Nephron (organoid): ENCODE data around the gene BORCS5.

Experiments
- H3K27ac Mint-ChIP-seq, 3 experiments: 2 replicates each; pipeline ENCODE4 v1.8.0; 2020; ENCODE audit warnings: mixed read lengths in 3 of 3, mild to moderate bottlenecking in 2 of 3, moderate library complexity in 1 of 3
- H3K27me3 Mint-ChIP-seq: 2 replicates; pipeline ENCODE4 v1.8.0; 2021; ENCODE audit warnings: low read depth, mild to moderate bottlenecking, moderate library complexity, mixed read lengths
- H3K36me3 Mint-ChIP-seq: 2 replicates; pipeline ENCODE4 v1.8.0; 2020; ENCODE audit warnings: low read depth, mixed read lengths
- H3K4me1 Mint-ChIP-seq: 2 replicates; pipeline ENCODE4 v1.8.0; 2020; ENCODE audit warnings: mixed read lengths
- H3K4me3 Mint-ChIP-seq, 3 experiments: 2 replicates each; pipeline ENCODE4 v1.8.0; 2020; ENCODE audit warnings: mild to moderate bottlenecking in 3 of 3, mixed read lengths in 3 of 3, moderate library complexity in 2 of 3
- H3K9me3 Mint-ChIP-seq: 2 replicates; pipeline ENCODE4 v1.8.0; 2020; ENCODE audit warnings: mixed read lengths
- TF ChIP-seq, protein P1 (sequence below), 3 experiments: fragments of 200-600 bp; sonication (generic); IDR thresholded peaks; one replicate each; pipeline ENCODE4 v1.5.0; 2021; ENCODE audit warnings: antibody characterized with exemption in 3 of 3; ENCODE audit not compliant: unreplicated experiment in 3 of 3

Gene BORCS5

GRCh38 chr12:12379831-12380730 is 23.2 kb downstream of the BORCS5 start:
- TF ChIP-seq, protein P1, sequence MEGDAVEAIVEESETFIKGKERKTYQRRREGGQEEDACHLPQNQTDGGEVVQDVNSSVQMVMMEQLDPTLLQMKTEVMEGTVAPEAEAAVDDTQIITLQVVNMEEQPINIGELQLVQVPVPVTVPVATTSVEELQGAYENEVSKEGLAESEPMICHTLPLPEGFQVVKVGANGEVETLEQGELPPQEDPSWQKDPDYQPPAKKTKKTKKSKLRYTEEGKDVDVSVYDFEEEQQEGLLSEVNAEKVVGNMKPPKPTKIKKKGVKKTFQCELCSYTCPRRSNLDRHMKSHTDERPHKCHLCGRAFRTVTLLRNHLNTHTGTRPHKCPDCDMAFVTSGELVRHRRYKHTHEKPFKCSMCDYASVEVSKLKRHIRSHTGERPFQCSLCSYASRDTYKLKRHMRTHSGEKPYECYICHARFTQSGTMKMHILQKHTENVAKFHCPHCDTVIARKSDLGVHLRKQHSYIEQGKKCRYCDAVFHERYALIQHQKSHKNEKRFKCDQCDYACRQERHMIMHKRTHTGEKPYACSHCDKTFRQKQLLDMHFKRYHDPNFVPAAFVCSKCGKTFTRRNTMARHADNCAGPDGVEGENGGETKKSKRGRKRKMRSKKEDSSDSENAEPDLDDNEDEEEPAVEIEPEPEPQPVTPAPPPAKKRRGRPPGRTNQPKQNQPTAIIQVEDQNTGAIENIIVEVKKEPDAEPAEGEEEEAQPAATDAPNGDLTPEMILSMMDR (IDR thresholded peaks at IDR 0.05; ENCODE audit: unreplicated experiment in 3 of 3) = no peak
- Mint-ChIP-seq H3K9me3 (no peaks in the 10 kb centered on the region), H3K27me3 (no peaks in the 10 kb centered on the region), H3K4me3 (no peak overlapping the region), H3K4me1 (peaks cover 13% of the 10 kb centered on the region), H3K36me3 (peaks cover 23% of the 10 kb centered on the region), H3K27ac (peak overlapping the region in 2 of 3 experiments; percentile 3 to 24)

DNA sequence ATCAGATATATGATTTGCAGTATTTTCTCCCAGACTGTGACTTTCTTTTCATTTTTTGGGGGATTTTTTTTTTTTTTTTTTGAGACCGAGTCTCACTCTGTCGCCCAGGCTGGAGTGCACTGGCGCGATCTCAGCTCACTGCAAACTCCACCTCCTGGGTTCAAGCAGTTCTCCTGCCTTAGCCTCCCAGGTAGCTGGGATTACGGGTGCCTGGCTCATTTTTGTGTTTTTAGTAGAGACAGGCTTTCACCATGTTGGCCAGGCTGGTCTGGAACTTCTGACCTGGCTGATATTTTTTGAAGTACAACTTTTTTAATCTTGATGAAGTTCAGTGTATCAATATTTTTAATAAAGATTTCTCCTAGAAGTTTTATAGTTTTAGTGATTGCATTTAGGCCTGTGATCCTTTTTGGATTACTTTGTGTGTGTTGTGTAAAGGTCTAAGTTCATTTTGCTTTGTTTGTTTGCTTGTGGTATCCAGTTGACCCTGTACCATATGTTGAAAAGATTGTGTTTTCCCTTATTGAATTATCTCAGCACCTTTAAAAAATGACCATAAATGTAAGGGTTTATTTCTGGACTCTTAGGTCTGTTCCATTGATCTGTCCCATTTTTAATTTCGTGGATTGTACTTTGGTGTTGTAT is 24.2 kb downstream of the BORCS5 start:
- Mint-ChIP-seq H3K9me3 (no peaks in the 10 kb centered on the region), H3K27me3 (no peaks in the 10 kb centered on the region), H3K36me3 (peaks cover 23% of the 10 kb centered on the region), H3K4me1 (peaks cover 15% of the 10 kb centered on the region), H3K4me3 (no peak overlapping the region), H3K27ac (no peak overlapping the region)
- TF ChIP-seq, protein P1 (IDR thresholded peaks at IDR 0.05; ENCODE audit: unreplicated experiment in 3 of 3) = no peak

GRCh38 chr12:12381982-12382381 is 25.1 kb downstream of the BORCS5 start:
- no peak overlapping the region for H3K4me3 Mint-ChIP-seq
- peaks cover 15% of the 10 kb centered on the region for H3K4me1 Mint-ChIP-seq
- no peaks in the 10 kb centered on the region for H3K9me3 Mint-ChIP-seq
- peaks cover 23% of the 10 kb centered on the region for H3K36me3 Mint-ChIP-seq
- TF ChIP-seq, protein P1 (IDR thresholded peaks at IDR 0.05; ENCODE audit: unreplicated experiment in 3 of 3) = no peak
- H3K27ac Mint-ChIP-seq = no peak overlapping the region
- H3K27me3 Mint-ChIP-seq = no peaks in the 10 kb centered on the region

DNA sequence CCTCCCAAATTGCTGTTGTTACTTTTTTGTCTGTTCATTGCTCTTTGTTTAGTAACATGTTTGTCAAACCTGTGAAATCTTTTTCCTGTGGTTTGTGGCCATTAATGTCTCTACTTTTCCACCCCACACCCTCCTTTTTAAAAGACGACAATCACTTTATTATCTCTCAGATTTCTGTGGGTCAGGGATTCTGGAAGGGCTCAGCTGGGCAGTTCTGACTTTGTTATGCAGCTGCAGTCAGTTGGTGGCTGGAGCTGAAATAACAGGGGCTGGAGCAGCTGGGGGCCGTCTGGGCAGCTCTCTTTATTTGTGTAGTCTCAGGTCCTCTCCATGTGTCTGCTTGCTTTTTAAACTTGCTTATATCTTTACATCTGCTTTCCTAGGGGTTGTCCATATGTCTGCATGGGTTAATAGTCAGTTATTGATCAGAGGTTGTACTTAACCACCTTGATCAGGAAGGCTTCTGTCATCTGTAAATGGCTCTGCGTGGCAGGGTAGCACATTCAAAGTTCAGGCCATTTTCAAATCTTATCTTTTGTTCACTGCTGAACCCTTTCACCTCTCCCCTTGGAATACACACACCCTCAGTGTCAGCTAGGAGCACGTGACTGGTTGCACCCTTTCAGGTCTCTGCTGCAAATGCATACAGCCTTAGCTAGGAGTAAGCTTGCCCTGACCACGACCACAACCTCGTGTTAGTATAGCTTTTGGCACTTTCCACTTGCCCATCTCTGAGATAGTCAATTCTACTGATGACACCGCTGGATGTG is 27.9 kb downstream of the BORCS5 start:
- H3K27ac Mint-ChIP-seq = peak overlapping the region; percentile 30 to 67 (median 45)
- TF ChIP-seq, protein P1 (IDR thresholded peaks at IDR 0.05; ENCODE audit: unreplicated experiment in 3 of 3) = no peak
- H3K9me3 Mint-ChIP-seq = no peaks in the 10 kb centered on the region
- H3K36me3 Mint-ChIP-seq = peaks cover 18% of the 10 kb centered on the region
- peaks cover 21% of the 10 kb centered on the region for H3K4me1 Mint-ChIP-seq
- H3K4me3 Mint-ChIP-seq = no peak overlapping the region
- H3K27me3 Mint-ChIP-seq = no peaks in the 10 kb centered on the region

DNA sequence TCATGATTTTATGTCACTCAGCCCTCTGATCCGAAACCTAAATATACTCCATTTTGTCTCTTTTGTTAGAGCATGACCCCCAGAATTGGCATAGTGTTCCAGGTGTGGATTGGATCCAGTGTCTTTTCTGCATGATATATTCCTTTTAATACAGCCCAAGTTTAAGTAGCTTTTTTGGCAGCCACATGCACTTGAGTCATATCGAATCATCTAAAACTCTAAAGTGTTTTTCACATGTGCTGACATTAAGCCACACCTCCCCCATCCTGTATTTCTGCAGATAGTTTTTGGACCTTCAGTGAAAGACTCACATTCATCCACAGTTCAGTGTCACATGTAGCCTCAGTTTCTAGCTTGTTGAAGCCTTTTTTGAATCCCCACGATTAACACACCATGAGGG is 30.6 kb downstream of the BORCS5 start:
- no peak overlapping the region for H3K4me3 Mint-ChIP-seq
- H3K4me1 Mint-ChIP-seq = peaks cover 25% of the 10 kb centered on the region
- H3K27me3 Mint-ChIP-seq = no peaks in the 10 kb centered on the region
- H3K9me3 Mint-ChIP-seq = no peaks in the 10 kb centered on the region
- peak overlapping the region in 1 of 3 experiments; percentile 50 for H3K27ac Mint-ChIP-seq
- TF ChIP-seq, protein P1 (IDR thresholded peaks at IDR 0.05; ENCODE audit: unreplicated experiment in 3 of 3) = no peak
- peaks cover 13% of the 10 kb centered on the region for H3K36me3 Mint-ChIP-seq
